NOMO-1 treated with DMSO at 0.1 percent for 48 hours (cell line): ENCODE measurements around the gene CA5A.
"Not testable (repeated sequence)": the region's sequence is repeated elsewhere in the genome, so short reads cannot be mapped to it uniquely, and the experiment has no call there.

Source experiments
- DNase-seq: peaks from one replicate; lab custom pipeline; 2025; ENCODE audit not compliant: unreplicated experiment; lab: John Stamatoyannopoulos, UW

Gene CA5A

DNA sequence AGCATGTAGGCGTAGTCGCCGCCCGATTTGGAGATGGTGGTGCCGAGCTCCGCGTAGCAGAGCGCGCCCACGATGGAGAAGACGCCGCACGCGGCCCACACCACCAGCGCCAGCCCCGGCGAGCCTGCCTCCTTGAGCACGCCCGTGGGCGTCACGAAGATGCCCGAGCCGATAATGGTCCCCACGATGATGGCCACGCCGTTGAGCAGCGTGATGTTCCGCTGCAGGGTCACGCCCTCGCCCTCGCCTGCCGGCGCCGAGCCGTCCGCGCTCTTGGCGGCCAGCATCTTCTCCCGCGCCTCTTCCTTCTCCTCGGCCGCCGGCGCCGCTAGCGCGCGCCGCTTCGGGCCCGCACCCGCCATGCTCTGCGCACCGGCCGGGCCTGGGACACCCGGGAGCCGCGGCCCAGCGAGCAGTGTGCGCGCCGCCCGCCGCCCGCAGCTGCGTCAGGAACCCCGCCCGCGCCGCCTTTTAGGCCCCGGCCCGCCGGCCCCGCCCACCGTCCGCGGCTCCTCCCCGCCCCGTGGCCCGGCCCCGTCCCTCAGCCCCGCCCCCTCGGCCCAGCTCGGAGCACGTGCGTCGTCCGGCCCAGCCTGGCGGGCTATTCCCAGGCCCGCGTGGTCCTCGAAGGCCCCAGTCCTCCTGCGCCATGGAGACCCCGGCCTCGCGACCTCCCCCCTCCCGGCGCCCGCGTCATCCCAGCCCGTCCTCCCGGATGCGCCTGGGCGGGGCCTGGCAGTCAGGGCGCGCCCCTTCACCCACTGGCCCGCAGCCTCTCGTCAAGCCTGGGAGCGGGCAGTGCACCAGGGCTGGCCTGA is 67.1 kb downstream of the CA5A start, which contains the start of gene SLC7A5:
TSS of gene SLC7A5 (minus strand) at position 447 of the 818 bp plus-strand sequence. CDS start at position 362, 85 bp downstream.
- peak; percentile 22 for DNase-seq

DNA sequence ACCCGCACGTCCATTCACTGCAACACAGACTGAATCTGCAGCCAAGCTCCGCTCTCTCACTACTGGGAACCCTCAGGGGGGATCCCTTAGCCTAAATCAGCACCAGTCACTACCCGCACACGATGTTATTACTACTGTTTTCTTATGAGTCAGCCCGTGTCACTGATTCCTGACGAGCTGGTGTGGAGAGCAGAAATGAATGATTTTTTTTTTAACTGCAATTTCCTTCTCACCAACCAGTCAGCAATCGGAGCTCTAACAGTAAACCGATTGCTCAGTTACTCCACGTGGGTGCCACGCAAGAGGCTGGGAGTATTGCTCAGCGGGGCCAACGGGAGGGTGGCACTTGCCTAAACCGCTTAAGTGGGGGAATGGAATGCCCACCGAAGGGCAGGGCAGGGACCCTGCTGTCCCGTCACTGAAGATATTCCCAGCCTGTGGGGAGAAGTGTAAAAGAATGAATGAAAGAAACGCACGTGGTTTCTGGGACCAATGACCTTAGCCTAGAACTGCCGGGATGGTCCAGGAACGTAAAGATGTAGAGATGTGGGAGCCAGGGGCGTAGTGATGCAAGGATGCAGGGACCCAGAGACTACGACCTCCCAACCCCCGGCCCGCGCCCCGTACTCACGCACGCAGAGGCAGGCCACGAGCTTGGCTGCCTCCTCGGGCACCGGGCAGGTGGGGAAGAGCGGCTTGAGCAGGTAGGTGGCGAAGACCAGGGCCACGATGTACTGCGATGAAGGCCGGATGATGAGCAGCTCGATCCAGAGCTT is 67.9 kb downstream of the CA5A start:
- peak; percentile 83 for DNase-seq

DNA sequence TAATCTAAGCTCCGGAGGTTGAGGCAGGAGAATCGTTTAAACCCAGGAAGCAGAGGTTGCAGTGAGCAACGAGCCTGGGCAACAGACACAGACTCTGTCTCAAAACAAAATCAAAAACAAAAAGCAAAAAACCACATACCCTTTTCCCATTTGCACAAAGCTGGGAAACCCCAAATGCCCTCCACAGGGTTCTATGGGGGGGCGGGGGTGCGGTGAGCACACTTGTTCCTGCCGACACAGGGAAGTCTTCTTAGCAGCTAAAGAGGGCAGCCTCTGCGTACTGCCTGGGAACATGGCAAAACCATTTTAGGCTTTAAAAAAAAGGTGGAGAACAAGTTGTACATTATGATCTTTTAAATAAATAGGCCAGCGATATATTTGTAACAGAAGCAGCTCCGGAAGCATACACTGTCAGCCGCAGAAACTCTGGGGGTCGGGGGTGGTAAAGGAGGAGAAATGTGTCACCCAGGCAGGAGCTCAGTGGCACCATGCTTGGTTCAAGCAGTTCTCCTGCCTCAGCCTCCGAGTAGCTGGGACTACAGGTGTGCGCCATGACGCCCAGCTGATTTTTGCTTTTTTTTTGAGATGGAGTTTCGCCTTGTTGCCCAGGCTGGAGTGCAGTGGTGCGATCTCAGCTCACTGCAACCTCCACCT is 70.3 kb downstream of the CA5A start:
- not testable (repeated sequence) for DNase-seq

DNA sequence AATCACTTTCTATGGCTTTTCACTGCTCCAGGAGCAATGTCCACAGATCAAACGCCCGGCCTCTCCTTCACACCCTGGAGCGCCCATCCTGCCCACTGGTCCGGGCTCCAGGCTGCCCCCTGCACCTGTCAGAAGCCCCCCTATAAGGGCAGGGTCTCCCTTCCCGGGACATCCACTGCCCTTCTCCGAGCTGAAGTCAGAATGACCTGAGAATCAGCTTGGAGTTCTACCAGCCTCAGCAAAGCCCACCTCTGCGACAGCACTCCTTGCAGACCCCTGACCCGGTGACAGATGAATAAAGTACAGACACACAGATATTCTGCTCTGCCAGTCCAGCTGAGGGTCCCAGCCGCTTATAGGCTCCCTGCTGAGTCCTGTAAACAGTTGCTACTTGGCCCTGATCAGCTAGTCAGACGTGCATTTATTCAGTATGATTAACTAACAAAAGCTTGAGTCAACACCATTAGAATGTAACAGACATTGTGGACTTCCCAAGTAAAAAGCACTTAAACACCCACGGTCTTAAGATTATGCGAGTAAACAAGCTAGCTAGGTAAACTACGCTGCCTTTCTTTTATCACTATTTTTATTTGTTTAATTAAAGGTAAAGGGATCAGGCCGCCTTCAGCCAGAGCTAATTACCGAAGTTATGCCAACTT is 71.9 kb downstream of the CA5A start:
- no peak for DNase-seq

DNA sequence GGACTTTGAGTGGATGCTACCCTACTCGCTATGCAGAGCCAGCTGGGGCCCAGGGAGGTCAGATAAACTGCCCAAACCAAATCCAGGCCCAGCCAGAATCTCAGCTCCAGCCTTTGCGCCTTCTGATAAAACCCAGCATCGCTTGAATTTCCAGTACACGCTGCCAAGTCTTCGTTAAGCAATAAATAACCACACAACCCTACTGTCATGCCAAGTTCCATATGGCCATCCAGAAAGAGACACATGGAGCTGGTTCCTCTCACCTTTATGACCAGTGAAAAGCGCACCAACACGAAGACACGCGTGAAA is 73.0 kb downstream of the CA5A start:
- not testable (repeated sequence) for DNase-seq

DNA sequence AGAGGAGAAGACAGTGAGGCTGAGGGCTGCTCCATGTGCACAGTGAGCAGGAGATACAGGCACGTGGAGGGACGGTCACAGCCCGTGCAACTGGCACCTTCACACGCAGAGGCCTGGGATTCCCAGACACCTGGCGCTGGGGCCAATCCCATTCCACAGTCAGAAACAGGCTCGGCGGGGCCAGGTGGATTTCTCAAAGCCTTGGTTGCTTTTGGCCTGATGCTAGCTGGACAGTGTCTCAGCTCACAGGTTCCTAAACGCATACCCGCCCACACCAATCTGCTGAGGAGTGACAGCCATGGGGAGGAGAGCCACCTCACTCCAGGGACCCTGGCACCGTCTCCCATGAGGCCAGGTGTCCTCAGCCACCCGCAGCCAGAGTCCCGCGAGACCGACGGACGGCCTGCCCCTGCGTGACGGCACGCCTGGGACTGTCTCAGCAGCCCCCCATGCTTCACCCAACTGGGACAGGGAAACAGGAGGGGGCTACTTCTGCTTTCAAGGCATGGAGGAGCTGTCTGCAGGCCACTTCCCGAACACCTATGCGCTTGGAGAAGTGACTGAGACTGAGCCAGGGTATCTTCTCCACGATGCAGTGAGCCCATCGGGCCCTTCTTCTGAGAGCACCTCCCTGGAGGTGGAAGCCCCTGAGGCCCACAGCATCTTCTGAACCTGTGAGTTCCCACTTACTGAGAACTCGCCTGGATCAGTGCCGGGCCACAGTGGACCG is 73.6 kb downstream of the CA5A start:
- DNase-seq, result not testable (repeated sequence)

DNA sequence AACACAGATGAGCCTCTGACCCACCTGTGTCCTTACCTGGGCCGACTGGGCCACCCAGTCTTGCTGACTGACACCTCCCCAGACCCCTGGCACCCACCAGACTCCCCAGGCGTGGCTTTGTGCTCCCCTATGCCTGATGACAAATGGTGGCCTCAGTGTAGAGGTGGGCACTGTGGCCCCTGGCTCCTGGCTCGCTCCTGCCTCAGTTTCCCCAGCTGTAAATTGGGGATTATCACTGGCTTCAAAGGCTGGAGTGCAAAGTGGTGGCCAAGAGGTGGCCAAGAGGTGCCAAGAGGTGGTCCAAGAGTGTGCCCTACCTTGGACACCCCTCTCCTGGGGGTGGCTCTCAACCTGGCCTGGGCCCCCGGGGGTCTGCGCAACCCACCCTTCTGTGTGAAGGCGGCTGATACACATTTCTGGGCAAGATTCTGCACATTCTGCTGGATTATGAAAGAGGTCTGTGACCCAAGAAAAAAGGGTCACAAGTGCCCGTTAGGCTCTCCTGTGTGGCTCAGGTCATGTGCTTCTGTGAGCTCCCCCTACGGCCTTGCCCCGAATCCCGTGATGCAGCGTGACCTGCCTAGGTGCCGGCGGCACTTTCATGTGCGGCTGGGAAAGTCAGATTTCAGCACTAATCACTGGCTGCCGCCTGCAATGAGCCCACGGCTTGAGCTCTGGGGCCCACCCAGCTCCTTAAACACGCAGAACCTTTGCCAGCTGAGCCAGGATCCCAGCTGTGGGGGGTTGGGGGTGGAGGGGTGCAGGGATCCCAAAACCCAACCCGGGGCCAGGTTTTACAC is 74.8 kb downstream of the CA5A start:
- DNase-seq, result not testable (repeated sequence)

DNA sequence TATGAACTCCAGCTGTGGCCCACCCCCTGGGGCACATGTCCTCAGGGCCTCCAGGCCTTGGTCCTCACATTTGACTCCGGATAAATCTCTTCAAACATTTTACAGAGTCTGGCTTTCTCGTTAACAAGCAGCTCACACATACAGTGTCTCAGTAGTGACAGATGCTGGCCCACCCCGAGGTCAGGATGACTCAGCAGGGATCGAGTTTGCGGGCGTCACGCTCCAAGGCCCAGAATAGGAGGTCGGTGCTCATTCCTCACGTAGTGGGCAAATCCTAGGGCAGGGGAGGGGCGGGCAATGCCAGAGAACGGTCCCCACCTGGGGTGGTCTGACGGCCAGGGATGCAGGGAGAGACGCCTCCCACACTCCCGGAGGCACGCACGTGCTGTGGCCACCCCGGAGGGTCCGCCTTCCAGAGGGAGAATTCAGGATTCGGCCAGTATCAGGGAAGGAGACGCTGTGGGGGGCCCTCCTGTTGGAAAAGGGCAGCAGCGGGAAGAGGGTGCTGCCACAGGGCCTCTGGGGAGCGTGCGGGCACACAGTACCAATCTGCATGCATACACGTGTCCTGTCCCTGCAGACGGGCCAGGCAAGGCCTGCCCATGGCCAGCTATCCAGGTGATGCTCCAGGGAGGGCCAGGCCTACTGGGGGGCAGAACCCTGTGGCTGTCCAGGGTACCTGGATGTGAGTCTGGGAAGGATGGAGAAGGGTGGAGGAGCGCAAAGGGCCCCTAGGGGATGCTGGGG is 75.6 kb downstream of the CA5A start:
- no peak for DNase-seq

DNA sequence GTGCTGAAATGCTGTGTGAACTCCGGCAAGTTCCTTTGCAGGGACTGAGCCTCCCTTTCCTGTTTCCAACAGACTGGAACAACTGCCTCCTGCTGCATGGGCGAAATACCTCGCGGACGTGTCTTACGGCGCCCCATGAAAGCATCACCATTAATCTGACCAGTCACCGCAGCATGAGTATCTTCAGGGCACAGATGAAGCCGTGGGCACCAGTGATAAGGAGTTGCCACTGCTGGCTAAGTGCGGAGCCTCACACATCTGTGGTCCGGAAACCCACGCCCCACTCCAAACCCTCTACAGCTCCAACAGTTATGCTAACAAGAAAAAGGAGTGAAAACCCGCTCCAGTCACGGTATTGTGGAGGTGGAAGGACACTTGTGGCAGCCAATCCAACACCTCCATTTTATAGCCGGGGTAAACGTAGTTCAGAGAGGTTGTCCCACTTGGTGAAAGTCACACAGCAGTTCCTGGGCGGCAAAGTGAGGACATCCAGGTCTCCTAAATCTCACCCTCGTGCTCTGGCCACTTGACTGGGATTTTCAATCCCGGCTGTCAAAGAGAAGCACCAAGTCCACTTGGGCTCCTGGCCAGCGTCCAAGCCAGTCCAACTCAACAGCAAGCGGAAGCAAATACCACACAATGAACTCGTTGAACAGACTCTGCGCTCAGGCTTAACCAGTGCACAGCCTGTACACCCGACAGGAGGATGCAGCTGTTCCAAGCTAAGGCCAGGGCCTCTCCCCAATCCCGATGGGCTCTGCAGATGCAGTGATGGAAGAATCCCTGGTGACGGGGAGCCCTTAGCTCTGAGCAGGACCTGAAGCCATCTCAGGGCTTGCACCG is 78.0 kb downstream of the CA5A start:
- not testable (repeated sequence) for DNase-seq

DNA sequence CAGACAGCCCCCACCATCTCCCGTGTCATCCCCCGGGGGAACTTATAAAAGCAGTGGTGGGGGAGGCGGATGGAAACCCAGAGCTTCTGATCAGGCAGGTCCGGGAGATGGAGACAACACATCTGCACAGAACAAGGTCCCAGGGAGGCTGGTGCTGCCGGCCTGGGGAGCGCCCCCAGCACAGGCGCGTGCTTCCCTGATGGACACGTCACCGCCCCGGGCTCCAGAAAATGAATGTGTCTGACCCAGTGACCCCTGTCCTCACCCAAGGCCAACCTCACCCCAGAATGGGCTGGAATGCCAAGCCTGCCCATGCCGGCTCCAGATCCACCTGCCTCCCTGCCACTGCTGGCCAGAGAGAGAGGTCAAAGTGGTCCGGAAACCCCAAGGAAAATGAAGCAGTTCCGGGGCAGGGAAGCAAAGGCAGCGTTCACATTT is 79.5 kb downstream of the CA5A start:
- no peak for DNase-seq

DNA sequence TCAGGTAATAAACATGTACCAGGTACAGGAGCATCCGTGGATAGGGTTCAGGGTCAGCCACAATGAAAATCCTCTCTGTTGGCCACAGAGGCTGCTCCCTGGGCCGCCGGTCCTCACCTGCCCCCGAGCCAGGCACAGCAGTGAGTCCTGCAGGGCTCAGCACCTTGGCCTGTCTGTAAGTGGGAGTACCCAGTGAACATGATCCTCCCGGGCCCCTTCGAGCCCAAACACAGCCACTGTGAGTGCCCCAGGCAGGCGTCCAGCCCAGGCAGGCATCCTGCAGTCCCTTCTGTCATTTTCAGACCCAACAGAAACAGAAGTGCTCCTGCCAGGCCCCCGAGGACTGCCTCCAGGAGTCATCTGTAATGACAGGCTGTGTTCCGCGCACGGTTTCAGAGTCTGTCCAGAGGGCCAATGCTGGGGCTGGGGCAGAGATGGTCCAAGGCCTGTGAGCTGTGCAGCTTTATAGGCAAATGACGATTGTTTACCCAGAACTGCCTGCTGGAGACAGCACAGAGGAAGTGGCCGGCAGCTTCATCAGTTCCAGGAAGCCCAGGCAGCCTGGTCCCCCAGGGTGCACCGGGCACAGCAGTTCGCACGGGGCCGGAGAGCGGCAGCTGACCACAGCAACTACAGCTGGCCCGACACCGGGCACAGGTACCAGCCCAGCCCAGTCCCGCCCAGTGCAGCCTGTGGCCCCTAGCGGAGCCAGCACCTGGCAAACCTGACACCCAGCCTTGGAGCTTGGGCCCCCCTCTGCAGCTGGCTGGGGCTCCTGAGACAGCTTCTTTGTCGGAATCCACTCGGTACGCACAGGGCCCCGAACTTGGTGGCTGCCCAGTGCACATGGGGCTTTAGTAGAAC is 80.2 kb downstream of the CA5A start:
- DNase-seq, result no peak

DNA sequence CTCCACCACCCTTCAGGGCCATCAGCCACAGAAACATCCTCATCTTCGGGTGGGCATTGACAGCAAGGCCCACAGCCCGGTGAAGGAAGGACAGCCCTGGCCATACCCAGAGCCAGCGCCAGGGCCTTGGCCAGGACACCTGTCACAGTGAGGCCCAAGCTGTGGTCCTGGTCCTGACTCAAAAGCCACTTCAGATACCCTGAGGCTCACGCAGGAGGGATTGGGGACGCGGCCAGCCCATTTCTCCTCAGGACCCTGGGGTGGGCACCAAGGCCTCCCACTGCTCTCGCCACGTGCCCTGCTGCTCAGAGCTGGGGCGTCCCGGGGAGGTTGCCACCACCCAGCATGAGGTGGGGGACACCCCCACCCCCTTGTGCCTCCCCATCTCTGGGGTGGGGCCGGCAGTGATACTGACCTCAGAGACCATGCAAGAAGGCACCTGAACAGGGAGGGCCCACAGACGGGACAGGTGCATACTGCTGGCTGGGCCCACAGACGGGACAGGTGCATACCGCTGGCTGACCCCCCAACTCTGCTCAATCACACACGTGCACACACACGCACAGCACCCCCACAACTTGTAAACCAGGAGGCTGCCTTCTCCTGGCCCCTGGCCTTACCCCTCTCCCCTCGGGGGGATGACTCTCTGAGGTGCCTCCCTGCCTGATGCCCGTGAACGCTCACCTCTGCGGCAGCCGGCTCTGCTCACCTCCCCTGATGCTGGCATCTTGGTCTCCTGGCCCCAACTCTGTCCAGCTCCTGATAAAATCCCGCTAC is 81.2 kb downstream of the CA5A start:
- no peak for DNase-seq

DNA sequence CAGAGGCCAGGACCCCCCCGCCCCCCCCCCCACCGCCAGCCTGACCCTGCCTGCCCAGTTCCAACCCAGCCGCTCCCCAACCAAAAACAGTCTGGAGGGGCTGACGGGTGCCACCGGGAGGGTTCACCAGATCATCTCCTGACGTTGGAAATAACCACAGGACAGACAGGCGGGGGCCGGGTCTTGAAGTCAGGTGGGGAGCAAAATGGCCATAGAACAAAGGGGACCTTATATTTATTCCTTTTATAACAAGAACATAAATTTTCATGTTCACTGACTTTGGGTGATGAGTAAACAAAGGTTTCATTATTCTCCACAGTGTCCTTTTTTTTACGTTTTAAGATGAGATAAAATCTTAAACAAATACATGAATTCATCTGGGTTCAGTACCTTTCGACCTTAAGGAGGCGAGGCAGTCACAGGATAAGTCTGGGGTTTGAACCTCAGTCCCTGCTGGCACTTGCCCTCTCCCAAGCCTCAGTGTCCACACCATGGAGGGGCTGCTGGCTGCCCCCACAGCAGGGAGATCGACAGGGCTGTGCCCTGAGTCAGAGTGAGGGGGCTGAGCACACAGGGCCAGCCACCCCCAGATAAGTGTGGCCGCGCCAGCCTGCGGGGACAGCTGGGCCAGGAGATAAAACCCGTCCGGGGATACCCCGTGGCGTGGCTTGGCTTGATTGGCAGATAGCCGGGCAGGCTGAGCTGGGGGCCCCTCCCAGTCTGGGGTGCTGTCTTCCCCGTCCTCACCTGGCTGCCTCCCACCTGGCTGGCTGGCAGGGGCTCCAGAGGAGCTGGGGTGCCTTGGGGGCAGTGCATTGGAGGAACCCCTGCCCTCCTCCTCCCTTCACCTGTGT is 82.0 kb downstream of the CA5A start:
- DNase-seq, result no peak

DNA sequence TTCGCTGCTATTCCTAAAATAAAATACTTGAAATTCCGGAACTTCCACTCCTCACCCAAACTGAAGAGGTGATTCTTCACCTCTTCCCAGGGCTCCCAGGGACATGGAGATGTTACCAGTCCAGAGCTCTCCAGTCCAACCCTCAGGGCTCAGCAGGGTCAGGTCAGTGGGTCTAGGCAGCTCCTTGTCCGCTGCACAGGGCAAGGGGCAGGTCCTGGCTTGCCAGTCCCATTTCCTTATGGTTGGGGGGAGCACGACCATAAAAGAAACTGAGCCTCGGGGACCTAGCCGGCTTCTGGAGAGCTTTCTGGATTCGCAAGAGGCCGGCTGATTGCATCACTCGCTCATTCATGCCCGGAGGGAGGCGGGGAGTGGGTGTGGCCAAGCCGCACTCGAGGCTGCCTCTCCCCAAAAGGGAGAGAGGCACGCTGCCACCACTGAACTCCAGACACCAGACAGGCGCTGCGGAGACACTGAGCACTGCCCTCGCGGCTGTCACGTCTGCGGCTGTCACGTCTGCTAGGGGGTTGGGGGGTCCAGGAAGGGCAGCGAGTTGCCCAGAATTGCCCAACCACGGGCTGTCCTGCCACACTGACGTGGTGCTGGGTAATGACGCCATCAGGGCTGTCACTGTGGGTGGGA is 82.8 kb downstream of the CA5A start:
- peak; percentile 81 for DNase-seq

DNA sequence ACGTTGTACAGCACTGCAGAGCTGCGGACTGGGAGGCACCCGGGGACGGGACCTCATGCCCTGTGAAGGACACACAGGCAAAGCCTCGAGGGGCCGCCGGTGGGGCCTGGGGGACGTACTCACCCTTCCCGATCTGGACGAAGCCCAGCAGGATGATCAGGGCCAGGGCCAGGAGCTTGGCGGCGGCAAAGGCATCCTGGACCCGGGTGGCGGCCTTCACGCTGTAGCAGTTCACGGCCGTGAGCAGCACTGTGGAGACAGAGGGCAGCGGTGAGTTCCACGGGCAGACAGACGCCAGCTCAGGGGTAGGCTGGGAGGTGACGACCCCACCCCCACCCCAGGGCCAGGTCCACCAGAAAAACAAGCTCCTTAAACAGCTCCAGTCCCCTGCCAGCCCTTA is 84.7 kb downstream of the CA5A start:
- no peak for DNase-seq
